GM23338 (cell line): ENCODE measurements around the gene C2CD3.

ENCODE experiments used
- EZH2 ChIP-seq: fragments of 200-600 bp; sonication (generic); IDR thresholded peaks from one replicate; pipeline ENCODE4 v1.8.0; 2017; ENCODE audit warnings: antibody characterized with exemption, mild to moderate bottlenecking, low read depth; ENCODE audit not compliant: unreplicated experiment
- TF ChIP-seq, protein P1 (sequence below), 2 experiments: fragments of 200-600 bp in 1 of 2; sonication (generic) in 1 of 2; conservative IDR thresholded peaks; 2 replicates each; pipeline versions ENCODE4 v1.5.1 to v1.6.1; 2016 to 2017; ENCODE audit warnings: antibody characterized with exemption in 2 of 2, low read depth in 2 of 2, mild to moderate bottlenecking in 2 of 2, moderate library complexity in 1 of 2

DNA sequence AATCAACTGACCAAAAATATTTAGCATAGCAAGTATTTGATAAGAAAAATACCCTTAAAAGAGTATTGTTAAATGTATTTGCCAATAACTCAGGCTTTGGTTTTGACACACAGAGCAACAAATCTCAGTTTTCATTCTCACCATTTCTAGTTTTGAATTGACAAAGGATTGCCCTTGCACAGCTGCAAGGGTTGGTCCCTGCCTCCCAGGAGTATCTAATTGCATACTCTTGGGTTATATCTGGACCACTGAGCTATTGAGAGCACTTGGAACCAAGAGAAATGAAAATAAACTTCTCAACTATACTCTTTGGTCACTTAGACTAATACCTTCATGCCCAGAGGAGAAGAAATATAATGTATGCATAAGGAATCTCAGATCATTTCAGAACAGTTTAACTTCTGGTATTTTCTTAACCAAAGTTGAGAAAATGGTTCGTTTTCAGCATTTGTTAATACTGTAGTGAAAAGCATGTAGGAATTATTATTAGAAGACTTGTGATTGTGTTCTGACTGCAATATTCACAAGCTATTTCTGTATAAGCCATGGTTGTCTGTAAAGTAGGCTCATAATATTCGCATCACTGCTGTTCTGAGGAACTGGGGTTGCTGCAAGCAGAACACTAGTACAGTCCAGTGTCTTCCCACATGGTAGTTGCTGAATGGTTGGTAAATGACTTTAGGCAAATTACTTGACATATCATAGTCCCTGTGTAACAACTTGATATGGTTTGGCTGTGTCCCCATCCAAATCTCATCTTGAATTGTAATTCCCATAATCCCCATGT is 7.9 kb downstream of the C2CD3 start:
- TF ChIP-seq EZH2 = no peak
- TF ChIP-seq, protein P1, sequence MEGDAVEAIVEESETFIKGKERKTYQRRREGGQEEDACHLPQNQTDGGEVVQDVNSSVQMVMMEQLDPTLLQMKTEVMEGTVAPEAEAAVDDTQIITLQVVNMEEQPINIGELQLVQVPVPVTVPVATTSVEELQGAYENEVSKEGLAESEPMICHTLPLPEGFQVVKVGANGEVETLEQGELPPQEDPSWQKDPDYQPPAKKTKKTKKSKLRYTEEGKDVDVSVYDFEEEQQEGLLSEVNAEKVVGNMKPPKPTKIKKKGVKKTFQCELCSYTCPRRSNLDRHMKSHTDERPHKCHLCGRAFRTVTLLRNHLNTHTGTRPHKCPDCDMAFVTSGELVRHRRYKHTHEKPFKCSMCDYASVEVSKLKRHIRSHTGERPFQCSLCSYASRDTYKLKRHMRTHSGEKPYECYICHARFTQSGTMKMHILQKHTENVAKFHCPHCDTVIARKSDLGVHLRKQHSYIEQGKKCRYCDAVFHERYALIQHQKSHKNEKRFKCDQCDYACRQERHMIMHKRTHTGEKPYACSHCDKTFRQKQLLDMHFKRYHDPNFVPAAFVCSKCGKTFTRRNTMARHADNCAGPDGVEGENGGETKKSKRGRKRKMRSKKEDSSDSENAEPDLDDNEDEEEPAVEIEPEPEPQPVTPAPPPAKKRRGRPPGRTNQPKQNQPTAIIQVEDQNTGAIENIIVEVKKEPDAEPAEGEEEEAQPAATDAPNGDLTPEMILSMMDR (conservative IDR thresholded peaks at IDR 0.05; ENCODE audit: low read depth in 2 of 2) = no peak
